Stimulated activated CD4-positive, alpha-beta T cell treated with anti-CD3 and anti-CD28 coated beads, TNF-alpha, amount 100 ng/mL, for 1 hour (primary cell): ENCODE results near the gene DNAJC18.

Experiments
- DNase-seq, 3 donors: peaks; one replicate each; pipeline ENCODE4 v3.0.0-alpha.2; 2020; ENCODE audit warnings: low read depth in 3 of 3, low spot score in 1 of 3

Gene DNAJC18

DNA sequence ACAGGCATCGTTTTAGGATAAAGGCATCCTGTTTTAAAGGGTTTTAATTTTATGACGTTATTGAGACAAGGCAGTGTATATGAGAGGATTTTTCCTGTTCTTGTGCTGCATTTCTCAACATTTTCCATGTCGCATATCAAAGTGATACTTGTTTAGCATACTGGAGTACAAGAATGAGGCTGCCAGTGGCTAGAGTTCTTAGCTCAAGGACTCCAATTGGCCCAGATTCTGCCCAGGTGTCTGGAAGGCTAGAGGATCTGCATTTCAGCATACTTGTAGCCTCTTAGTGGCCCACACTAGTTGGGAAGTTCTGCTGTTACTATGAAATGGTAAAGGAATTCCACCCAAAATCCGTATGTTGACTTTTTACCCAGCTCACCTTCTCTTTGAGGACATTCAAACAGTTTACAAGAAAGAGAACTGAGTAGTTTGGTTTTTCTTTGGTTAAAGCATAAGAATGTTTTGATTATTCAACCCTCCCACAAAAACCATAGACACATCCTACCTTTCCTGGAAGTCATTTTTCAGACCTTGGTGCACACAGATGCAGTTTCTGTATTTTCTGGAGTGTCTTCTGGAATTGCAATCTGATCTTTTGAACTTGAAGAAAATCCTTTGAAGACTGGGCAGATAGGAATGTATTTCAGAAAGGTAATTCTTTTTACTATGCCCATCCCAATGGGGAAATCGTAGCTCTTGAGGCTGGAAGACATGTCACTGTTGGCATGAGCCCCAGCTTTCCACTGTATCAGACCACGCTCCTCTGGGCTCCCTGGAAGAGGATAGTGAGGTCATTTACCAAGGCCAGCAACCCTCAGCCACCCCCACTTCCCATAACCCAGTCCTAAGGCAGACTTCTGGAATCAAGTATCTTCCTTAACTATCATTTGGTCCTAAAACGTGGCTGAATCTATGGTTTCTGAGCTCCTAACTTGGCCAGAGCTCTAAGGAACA, 67.6 kb downstream of the DNAJC18 start:
- DNase-seq: no peak

DNA sequence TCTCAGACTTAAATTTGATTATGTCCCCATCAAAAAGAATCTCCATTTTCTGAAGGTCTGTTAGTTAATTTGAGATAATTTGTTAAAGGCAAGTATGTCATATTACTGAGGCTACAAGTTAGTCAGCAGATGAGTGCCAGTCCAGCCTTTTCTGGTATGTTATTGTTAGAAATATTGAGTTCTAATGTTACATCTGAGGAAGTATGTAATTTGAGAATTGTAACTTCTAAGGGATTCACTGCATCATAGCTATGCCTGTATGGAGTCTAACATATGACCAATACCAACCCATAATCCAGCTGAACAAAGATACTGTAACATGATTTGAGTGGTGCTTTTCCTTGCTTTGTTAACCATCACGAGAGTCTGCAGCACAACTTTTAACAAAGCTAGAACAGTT, 70.1 kb downstream of the DNAJC18 start:
- DNase-seq: no peak

DNA sequence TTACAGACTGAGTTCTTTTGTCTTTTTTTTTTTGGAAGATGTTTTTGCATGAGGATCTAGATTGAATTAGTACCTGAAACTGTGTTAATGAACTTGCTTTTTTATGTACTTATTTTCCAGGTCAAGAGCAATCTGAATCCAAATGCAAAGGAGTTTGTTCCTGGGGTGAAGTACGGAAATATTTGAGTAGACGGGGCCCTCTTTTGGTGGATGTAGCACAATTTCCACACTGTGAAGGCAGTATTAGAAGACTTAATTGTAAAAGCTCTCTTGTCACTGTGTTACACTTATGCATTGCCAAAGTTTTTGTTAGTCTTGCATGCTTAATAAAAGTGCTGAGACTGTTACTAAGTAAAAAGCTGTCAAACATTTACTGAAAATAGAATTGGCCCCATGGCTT, 70.7 kb downstream of the DNAJC18 start:
- DNase-seq: no peak

DNA sequence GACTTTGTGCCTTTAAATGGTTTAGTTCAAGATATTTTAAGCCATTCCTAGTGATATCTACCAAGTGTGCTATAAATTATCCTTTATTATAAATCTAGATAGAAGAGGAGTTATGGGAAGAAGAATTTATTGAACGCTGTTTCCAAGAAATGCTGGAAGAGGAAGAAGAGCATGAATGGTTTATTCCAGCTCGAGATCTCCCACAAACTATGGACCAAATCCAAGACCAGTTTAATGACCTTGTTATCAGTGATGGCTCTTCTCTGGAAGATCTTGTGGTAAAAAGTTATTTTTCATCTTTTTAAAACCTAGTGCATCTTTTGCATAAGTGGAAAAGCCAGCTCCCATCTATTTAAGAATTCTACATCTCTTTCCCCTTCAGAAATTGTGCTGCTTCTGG, 74.9 kb downstream of the DNAJC18 start:
- no peak for DNase-seq

DNA sequence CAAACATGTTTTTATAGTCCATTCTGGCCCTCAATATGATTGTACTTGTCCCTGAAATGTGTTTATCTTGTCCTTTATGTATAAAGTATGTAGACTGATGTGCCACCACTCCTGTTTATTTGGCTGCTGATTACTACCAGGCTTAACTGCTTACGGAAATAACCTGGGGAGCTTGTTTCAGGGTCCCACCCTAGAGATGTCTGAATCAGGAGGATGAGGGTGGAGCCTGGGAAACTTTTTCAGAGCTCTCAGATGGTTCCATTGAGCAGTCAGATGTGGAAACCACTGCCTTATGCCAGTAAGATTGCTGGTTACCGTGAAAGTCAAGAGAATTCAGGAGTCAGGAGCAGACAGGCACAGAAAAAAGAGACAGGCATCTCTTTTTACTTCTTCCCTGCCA, 75.4 kb downstream of the DNAJC18 start:
- DNase-seq: no peak

DNA sequence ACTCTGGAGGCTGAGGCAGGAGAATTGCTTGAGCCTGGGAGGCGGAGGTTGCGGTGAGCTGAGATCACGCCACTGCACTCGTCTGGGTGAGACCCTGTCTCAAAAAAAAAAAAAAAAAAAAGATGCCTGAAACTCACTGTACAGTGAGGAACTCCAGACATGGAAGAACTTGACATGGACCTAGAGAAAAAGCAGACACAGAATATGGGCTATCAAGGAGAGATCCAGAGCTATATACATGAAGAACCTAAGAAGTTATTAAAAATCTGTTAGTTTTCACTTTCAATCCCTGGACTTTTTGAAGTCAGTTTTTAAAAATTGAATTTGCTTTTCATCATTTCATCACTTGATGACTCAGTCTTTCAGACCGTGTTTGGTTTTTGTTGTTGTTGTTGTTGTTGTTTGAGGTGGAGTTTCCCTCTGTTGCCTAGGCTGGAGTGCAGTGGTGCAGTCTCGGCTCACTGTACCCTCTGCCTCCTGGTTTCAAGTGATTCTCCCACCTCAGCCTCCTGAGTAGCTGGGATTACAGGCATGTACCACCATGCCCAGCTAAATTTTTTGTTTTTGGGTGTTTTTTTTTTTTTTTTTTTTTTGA, 77.4 kb downstream of the DNAJC18 start:
- no peak for DNase-seq

DNA sequence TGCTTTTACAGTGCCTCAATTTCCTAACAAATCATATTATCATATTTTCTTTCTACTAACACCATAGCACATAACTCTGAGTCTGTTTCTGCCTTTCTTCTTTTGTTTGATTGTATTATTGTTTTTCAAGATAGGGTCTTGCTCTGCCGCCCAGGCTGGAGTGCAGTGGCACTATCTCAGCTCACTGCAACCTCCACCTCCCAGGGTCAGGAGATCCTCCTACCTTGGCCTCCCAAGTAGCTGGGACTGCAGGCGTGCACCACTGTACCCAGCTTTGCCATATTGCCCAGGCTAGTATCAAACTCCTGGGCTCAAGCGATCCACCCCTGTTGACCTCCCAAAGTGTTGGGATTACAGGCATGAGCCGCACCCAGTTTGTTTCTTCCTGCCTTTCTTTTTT, 78.9 kb downstream of the DNAJC18 start:
- no peak for DNase-seq
